Cerebellar nuclear complex (tissue), 1 donor: ENCODE measurements around the gene PLCL1.

ENCODE experiments used
- DNase-seq, 2 experiments: peaks; one replicate each; lab custom pipeline; 2025; lab: John Stamatoyannopoulos, UW

Gene PLCL1

DNA sequence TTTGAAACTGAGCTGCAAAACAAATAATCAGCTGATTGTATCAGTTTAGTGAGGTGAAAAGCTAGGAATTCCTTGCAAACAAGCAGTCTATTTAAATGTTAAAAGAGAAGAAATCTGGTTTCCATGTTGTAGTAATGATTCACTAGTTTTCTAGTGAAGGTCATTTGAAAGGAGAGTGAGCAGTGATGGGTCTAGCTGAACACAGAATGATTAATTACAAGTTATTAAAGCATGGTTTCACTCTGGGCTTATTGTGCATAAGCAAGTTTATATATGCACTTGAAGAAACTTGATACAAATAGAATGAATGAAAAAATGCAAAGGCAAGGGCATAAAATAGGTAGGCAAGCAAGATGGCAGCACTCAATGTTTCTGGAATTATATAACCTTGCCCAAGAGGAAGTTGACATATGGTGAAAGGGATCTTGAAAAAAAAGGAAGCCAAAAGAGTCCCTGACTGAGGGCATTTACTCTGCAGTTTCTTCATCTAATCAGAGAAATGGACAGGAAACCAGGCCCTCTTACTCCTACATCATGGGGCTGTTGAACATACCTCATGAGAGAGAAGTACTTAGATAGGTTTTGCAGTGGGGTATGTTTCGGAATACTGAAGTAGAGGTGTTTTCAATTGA lies 53.2 kb downstream of the PLCL1 start:
- no peak for DNase-seq

DNA sequence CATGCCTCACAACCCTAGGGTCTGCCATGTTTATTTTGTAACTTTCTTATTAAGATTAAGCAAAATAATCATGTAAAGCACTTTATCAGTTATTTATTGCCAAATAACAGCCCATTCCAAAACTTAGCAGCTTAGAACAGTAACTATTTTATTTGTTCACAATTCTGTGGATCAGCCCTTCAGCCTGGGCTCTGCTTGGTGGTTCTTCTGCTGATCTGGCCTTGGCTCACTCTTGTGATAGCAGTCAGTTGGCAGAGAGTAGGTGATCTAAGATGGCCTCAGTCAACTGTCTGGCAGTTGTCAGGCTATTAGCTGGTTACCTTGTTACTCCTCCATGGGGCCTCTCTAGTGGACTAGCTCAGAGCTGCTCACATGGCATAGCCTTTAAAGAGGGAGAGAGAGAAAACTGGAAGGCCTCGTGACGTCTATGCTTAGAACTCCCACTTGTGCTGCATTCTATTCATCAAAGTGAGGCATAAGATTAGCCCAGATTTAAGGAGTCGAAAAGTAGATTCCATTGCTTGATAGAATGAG lies 54.3 kb downstream of the PLCL1 start:
- DNase-seq = no peak

DNA sequence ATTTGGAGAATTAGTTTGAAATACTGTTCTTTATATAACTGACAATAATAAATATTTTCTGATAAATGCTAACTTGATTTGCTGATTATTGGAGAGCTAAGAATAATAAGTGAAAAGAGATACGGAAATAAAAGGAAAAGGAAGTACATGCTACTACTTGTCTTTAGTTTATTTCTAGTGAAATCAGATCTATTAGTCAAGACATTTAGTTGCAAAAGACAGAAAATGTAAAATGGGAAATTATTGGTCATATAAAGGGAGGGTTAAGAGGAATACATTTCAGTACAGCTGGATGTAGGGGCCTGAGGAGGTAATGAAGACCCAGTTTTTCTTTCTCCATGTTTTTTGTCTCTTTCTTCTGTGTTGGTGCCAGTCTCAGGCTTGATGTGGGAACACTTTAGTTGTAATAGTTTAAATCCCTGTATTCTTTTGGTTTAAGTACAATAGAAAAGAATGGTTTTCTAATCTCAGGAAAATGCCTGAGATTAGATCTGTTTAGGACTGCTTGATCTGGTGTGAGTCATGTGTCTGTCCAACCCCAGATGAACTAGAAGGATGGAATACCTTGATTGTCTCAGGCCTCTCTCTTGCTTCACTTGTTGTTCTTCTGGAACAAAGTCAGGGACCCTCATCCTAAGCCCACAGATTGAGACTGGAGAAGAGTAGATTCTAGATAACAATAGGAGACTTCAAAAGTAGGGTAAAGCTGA lies 58.0 kb downstream of the PLCL1 start:
- no peak for DNase-seq

DNA sequence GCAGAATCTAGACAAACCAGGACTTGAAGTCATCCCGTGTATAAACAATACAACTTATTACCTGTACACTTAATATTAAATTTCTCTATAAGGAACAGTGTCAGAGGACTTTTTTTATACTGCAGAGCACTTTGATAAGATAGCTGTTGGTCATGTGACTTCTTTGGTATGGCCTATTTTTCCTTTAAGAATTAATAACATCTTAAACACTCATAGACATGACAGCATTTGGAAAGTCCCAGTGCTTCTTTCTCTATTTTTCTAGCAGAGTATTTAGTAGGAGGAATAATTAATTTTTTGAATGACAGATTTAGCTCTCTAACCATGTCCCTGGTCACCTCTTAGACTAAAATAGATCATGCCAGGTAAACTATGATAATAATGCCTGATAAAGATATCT lies 59.4 kb downstream of the PLCL1 start:
- no peak for DNase-seq

DNA sequence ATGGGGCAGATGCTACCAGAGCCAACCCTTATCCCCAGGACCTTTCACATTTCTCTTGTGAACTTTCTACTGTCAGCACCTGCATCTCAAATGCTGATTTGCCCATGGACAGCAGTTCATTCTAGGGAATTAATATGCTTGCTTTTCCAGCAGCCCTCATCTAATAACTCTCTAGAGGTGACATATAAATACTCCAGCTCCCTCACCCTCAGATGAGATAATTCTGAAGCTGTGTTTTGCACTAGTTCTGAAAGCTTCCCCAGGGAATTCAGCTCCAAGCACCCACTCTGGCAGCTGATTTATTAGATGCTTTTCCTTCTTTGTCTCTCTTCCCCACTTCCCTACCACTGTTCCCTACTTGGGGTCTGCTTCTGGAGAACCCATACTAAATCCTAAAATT lies 62.1 kb downstream of the PLCL1 start:
- no peak for DNase-seq

DNA sequence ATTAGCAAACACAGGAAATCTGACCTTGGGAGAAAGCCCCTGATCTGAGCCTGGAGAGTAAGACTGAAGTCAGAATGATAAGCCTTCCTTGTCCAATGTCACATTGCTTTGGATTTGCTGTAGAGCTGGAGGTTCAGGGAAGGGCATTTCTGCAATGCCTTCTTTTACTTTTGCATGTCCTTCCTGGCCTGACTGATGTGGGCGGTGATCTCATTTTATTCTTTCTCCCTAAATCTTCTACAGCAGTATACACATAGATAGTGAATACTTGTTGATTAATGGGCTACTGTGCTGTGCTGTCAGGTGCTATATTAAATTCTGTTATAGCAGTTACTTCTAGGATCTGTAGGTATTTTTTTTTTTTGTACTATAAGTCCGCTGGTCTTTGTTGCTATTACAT lies 62.6 kb downstream of the PLCL1 start:
- DNase-seq = no peak

DNA sequence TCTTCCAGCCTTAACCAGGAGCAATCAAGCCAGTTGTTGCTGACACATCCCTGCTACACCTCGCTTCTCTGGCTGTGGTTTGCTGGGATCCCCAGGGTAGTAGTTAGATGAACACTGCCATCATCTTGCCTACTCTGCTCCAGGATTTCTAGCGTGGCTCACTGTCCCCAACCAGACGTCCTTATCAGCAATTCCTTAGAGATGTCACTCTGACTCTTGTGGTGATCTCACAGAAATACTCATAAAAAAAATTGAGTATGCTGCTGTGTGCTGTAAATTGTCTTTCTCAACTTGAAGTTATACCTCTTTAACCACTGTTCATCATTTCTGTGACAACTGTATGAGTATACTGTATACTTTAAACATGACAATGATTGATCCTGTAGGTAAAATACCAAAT lies 63.2 kb downstream of the PLCL1 start:
- no peak for DNase-seq

DNA sequence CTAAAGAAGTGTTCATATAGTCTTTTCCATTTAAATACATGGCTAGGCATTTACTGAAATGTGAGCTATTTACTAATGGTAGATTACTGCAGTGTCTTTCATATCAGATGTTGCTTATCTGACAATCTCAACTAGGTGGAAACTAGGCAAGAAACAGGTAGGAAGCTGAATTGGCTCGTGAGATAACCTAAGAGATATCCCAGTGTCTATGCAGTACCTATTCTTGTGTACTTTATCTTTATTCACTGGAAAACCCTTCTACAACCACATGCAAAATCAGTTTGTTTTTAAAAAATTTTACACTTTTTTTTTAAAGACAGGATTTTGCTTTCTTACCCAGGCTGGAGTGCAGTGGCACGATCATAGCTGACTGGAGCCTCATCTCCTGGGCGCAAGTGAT lies 63.8 kb downstream of the PLCL1 start:
- DNase-seq = no peak

DNA sequence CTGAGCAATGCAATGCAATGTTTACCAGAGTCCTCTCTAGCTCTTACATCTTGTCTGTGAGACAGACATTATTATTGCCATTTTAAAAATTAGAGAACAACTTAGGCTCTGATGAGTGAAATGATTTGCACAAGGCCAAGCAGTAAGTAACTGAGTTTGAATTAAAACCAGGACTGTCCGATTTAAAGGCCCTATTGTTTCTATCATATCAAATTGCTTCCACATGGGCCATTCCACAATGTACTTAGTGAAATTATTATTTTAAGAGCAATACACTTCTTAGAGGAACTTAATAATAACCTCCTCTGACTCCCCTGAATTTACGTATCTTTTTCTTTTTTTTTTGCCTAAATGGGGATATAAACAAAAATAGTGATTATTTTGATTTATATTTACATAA lies 64.6 kb downstream of the PLCL1 start:
- DNase-seq = no peak

DNA sequence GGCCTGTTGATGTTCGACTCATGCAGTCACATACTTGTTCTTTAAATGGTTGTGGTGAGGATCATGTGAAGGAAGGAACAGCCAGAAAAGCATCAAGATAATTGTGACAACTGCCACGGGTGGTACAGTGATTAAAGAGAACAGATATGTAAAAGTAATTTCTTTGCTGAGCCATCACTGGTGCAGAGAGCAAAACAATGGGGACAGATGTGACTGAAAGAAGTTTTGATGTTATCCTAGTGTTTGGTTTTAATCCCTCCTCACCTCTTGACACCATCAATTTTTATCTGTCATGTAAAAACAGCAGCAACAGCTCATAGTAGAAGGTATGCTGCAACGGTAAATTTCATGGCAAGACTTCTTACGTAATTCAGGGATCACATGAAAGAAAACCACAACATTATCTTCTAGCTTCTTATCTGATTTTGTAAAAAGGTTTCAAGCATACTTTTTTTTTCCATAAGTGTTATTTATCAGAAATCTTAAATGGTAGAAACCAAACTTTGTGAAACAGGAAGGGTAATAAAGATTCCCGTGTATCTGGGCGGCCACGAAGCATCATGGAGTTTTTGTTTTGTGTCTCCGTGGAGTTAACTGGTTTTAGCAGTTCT lies 65.2 kb downstream of the PLCL1 start:
- no peak for DNase-seq

DNA sequence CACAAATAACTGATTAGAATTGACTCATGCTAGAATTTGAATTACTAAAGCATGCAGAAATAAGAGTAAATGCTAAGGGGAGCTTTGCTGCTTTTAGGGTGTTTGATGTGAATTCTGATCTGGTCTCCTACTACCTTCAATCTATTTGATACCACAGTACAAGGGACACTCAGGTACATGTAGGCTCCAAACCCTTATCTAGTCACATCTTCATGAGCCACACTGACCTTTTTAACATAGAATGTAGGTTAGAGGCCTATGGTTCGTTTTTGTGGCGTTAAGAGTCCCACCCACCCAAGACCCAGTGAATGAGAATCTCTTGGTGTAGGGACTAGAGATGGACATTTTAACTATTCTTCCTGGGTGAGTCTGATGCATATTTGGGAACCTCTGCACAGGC lies 65.7 kb downstream of the PLCL1 start:
- DNase-seq = no peak

DNA sequence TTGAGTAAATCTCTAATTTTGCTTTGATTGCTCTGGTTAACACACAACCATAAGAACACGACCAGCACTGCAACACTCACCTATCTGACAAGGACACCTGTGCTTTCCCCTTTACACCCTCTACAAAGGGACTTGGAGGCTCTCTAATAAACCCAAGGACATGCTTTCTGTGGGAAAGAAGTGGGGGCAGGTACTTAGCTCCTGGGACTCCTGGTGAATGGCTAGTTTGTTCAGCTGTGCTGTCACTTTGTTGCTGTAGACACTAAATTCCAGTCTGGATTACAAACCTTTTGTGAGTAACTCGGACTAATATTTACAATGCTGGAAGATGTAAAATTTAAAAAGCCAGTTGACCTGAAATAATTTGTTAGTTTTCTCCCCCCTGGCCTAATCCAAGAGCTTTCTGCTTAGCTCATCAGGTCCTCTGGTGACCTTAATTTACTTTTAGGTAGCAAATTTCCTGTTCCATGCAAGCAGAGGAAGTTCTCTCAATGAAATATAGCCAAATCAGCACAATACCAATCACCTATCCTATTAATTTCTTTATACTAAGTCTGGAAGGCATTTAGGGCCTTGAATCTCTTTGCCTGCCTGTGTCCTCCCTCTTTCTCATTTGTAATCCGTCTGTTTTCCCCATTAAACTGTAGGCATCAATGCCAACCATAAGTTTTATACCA lies 67.5 kb downstream of the PLCL1 start:
- DNase-seq = no peak

DNA sequence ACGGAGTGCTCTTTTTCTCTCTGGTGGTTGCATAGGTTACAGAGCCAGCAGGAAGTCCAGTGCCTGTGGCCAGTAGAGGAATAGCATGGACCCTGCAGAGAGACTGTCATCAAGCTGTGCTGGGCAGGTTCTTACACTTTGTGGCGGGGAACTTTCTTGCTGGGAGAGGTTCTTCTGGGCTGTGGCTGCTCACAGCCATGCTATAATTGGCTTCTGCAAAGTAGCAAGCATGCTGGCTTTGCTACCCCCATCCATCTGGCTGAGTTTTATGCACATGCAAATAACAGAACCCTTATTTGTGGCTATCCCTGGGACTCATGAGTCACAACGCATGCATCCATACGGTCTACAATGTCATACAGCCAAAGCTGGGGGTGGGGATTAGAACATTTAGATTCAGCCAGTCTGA lies 68.9 kb downstream of the PLCL1 start:
- DNase-seq = no peak

DNA sequence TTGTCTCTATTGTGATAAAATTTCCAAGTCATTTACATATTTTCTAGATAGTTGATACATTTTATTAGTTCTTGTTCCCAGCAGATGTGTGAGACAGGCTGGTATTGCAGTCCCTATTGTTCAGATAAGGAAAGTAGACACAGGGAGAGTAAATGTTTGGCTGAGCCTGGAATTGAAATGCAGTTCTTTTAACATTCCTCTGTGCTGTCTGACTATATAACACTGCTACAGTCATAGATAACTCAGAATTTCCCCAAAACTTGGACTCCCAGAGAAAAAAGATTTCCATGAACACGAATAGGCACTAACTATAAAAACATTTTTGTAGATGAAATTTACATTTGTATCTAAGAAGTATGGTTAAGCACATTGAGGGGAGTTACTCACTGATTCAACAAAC lies 71.4 kb downstream of the PLCL1 start:
- DNase-seq = no peak

DNA sequence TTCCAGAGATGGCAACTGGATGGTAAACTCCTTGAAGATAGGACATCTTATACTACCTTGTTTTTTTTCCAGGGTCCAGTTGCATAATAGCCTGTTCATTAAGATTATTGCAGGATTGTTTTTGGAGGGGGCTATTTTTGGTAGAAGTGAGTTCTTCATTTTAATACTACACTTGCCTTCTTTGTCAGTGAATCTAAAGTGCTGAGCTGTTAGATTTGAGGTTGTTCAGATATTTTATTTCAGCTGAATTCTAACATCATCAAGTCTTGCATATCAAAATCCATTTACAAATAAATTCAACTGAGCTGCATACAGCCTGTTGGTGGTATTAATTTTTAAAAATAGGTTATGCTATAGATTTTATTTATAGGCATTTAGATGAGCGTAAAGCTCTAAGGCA lies 72.1 kb downstream of the PLCL1 start:
- DNase-seq = no peak

DNA sequence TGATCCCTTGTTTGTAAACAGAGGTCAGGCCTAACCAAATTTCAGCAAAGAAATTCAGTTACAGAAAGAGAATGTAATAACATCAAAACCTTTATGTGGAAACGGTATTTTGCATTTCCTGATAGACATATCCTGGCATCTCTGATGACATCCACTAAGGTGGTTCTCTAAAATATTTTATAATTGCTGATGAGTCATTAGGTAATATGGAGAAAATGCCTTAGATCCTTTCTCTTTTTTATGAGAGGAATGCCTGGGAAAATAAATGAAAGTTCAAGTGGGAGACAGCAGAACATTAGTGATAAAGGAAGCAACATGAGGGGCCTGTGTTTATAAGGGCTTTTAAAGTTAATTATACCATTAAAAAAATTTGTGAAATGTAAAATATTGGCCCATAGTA lies 72.6 kb downstream of the PLCL1 start:
- no peak for DNase-seq

DNA sequence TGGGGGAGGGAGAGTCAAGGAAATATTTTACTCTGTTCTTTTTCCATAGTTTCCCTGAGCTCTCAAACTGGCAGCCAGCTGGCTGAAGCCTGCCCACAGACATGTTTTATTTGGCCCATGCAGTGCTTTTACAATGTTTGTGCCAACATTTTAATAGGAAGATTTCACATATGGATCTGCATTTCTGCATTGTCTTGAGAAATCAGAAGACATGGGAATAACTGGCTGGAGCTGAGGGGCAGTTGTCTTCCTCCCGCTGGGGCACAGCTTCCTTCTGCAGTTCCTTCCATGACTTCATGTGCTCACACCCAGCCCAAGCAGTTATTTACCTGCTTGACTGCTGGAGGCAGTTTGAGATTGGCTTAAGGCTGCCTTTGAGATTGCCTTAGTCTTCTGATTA lies 74.4 kb downstream of the PLCL1 start:
- DNase-seq = no peak

DNA sequence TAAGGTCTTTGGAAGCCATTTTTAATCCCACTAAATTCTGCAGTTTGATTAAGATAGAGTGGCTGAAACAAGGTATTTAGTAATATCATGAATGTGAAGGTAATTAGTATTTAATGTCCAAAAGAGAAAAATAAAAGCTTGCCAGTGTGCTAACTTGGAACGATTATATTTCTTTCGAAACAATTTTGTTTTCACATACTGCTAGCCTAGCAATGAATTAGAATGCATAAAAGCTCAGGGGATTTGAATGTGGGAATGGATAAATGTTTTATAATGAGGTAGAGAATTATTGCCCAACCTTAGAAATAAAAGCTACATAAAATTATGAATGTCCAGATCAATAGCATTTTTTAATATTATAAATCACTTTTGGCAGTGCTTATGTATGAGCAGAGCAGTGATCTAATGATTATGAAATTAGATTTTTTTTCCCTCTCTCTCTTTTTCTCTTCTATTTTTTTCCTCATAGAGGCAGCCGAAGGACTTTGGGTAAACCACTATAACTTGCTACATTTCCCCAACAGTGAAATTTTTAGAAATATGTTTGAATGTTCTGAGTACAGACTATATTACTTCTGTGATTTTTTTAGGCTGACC lies 75.5 kb downstream of the PLCL1 start:
- no peak for DNase-seq

DNA sequence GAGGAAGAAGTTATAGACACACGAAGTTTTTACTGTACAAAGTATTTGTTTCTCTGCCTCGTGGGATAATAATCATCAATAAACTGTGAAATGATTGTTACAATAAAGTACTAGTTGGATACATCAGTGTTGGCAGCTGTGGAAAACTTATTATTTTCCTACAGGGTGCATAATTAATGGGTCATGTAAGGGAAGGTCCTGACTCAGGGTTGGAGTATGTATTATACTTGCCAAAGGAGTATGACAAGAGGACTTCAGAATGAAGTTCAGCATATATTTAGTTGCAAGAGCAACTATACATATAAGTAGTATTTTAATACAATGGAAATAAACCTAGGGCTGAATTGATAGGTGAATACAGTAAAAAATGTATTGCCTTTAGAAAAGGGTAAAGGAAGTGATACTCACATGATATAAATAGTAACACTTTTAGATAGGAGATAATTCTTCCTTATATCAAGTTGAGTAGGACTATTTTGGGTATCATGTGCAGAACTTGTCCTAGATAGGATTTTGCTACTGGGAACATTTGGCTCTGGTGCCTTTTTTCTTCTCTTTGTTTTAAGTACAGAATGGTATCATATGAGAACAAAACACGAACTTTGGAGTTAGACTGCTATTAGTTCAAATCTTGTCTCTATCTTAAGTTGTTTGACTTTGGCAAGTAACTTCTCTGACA lies 79.1 kb downstream of the PLCL1 start:
- no peak for DNase-seq

DNA sequence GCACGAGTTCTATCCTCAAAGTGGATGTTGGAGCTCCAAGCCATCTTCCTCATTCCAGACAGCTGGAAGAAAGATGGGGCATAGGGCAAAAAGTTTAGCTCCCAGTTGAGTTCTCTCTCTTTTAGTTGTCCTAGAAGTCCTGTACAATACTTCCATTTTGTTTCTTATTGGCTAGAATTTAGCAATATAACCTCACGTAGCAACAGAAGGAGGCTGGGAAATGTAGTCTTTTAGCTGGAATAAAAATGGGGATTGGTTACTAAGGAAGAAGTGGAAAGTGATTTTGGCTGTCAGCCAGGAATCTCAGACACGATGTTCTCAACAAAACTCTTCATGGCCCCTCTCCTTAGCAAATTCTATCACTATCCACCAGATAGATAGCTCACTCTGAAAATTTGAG lies 79.9 kb downstream of the PLCL1 start:
- no peak for DNase-seq

DNA sequence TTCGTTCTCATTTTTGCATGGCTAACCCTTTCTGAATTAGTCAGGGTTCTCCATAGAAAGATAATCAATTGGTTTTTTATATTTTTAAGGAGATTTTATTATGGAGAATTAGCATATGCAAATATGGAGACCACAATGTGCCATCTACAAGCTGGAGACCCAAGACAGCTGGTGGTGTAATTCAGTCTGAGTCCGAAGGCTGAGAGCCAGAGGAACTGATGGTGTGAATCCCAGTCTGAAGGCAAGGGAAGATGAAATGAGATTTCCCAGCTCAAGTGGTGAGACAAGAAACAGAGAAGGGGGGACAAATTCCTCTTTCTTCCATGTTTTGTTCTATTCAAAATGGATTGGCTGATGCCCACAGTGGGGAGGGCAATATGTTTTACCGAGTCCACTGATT lies 80.7 kb downstream of the PLCL1 start:
- no peak for DNase-seq

DNA sequence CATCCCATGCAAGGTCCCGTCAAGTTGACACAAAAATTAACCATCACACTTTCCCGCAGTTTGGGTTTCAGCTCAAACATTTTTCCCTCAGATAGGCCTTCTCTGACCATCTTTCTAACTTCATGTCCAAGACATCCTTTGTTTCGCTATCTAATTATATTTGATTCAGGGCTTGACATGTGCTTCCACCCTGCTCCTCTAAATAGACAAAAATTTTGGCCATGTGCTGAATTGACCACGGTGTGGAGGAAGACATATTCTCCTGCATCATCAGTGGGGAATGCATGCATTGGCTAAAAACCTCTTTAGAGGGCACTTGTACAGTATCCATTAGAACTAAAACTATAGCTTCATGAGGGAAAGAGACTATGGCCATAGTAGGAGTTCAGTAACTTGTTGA lies 81.2 kb downstream of the PLCL1 start:
- DNase-seq = no peak
